Natural killer cell (primary cell): ENCODE results near the gene DNASE2. TPM values are rescaled to one million over a fixed set of nuclear protein-coding genes. Genes with fewer than 3 reads are reported as not detected.
A peak's percentile ranks its signal among the peaks of the same experiment; 100 is the strongest.

Experiments used
- ATAC-seq, 3 donors: fragments of 150-1000 bp in 2 of 3; fragments of 200-7000 bp in 1 of 3; cut with Tn5 transposase; 1 replicate in 1 of 3; 2 replicates in 2 of 3; pipeline ENCODE4 v1.10.0; 2021; ENCODE audit warnings: mild to moderate bottlenecking in 2 of 3, moderate library complexity in 2 of 3
- DNase-seq, 2 donors: peaks; one replicate each; pipeline versions ENCODE4 v3.0.0 to v3.0.0-alpha.2; 2013 to 2021; ENCODE audit warnings: mixed read lengths in 1 of 2
- H3K27ac ChIP-seq: one replicate; pipeline ENCODE4 v1.5.1; 2013; ENCODE audit warnings: mild to moderate bottlenecking, low read length
- H3K27me3 ChIP-seq: one replicate; pipeline ENCODE4 v1.6.1; 2013; ENCODE audit warnings: low read length; ENCODE audit not compliant: control insufficient read depth, insufficient read depth
- H3K36me3 ChIP-seq: one replicate; pipeline ENCODE4 v1.6.1; 2013; ENCODE audit warnings: low read length; ENCODE audit not compliant: control insufficient read depth, insufficient read depth
- H3K4me1 ChIP-seq: one replicate; pipeline ENCODE4 v1.6.1; 2013; ENCODE audit warnings: low read length; ENCODE audit not compliant: control insufficient read depth, insufficient read depth
- H3K4me3 ChIP-seq: one replicate; pipeline ENCODE4 v1.5.1; 2013; ENCODE audit warnings: low read length
- H3K9me3 ChIP-seq: one replicate; pipeline ENCODE4 v1.6.1; 2013; ENCODE audit warnings: low read length; ENCODE audit not compliant: control insufficient read depth, insufficient read depth
- H3K27ac Mint-ChIP-seq, 2 donors: one replicate each; pipeline ENCODE4 v1.8.0; 2022; ENCODE audit warnings: mild to moderate bottlenecking in 2 of 2, mixed read lengths in 2 of 2, moderate library complexity in 1 of 2
- H3K27me3 Mint-ChIP-seq, 2 donors: one replicate each; pipeline ENCODE4 v1.8.0; 2022; ENCODE audit warnings: low read depth in 2 of 2, mixed read lengths in 2 of 2
- H3K36me3 Mint-ChIP-seq: one replicate; pipeline ENCODE4 v1.8.0; 2022; ENCODE audit warnings: mixed read lengths
- H3K4me1 Mint-ChIP-seq, 2 donors: one replicate each; pipeline ENCODE4 v1.8.0; 2022; ENCODE audit warnings: mixed read lengths in 2 of 2
- H3K4me3 Mint-ChIP-seq: one replicate; pipeline ENCODE4 v1.8.0; 2022; ENCODE audit warnings: mild to moderate bottlenecking, moderate library complexity, mixed read lengths
- H3K9me3 Mint-ChIP-seq, 2 donors: one replicate each; pipeline ENCODE4 v1.8.0; 2022; ENCODE audit warnings: mixed read lengths in 2 of 2
- CTCF ChIP-seq: fragments of 200-600 bp; IDR thresholded peaks from one replicate; pipeline ENCODE4 v1.8.0; 2022; ENCODE audit warnings: antibody characterized with exemption
- WGBS: methylation state at CpG from one replicate; pipeline ENCODE4 v1.1.7; 2013; ENCODE audit warnings: missing lambda C conversion rate; ENCODE audit not compliant: insufficient coverage; 5-methylcytosine and 5-hydroxymethylcytosine counted together
- intact Hi-C: fragments of 100-400 bp; cut with micrococcal nuclease; formaldehyde crosslinking; loops from one replicate; pipeline ENCODE4 v1.14.2; 2022
- total RNA-seq, 4 donors: library from RNA; stranded (reverse); fragments of 120-200 nt in 1 of 4; gene quantifications; one replicate each; pipeline versions ENCODE4 v1.2.3 to v1.2.4, GENCODE V29; 2013 to 2022

DNASE2 gene
- 10 to 100 TPM; 28.3 to 31.7 (median 31.2) TPM for total RNA-seq
- 23.7 TPM for total RNA-seq (2013)

- no peak for TF ChIP-seq CTCF
- DNase-seq (peak; percentile 69 to 93), ATAC-seq (peak; percentile 77 to 80 (median 80))
- no peaks in the 10 kb centered on the region for H3K27me3 Mint-ChIP-seq
- H3K36me3 Mint-ChIP-seq = no peaks in the 10 kb centered on the region
- H3K36me3 ChIP-seq = peaks cover 13% of the 10 kb centered on the region
- peak within 1 kb of the TSS; percentile 84 for H3K4me3 ChIP-seq
- peak within 1 kb of the TSS; percentile 65 to 81 for H3K27ac Mint-ChIP-seq
- intact Hi-C loops = no loop called here
- H3K27ac ChIP-seq = peak within 1 kb of the TSS; percentile 79
- peaks cover 23 to 35% of the 10 kb centered on the region in 2 donors for H3K4me1 Mint-ChIP-seq
- no peaks in the 10 kb centered on the region for H3K27me3 ChIP-seq
- H3K9me3 ChIP-seq = peaks cover 11% of the 10 kb centered on the region
- peak within 1 kb of the TSS; percentile 89 for H3K4me3 Mint-ChIP-seq
- WGBS = under 1% methylated on average over 38 of the region's 38 CpGs
- no peaks in the 10 kb centered on the region for H3K9me3 Mint-ChIP-seq
- peaks cover 49% of the 10 kb centered on the region for H3K4me1 ChIP-seq
Measured at GRCh38 chr19:12881172-12881808, at the start of gene DNASE2. Gene DNASE2 (minus strand): TSS chr19:12881449. CDS start chr19:12881375, 74 bp downstream.

GRCh38 chr19:12930002-12930645, 48.9 kb upstream of the DNASE2 start:
- Mint-ChIP-seq H3K9me3 (no peaks in the 10 kb centered on the region), H3K4me3 (no peak overlapping the region), H3K27ac (no peak overlapping the region), H3K36me3 (no peaks in the 10 kb centered on the region), H3K4me1 (peaks cover 21 to 23% of the 10 kb centered on the region in 2 donors), H3K27me3 (no peaks in the 10 kb centered on the region)
- H3K4me3 ChIP-seq = no peak overlapping the region
- H3K36me3 ChIP-seq = peaks cover 33% of the 10 kb centered on the region
- WGBS = 91% methylated on average over 18 of the region's 19 CpGs
- ATAC-seq (no peak), DNase-seq (no peak)
- H3K9me3 ChIP-seq = no peaks in the 10 kb centered on the region
- H3K27me3 ChIP-seq = no peaks in the 10 kb centered on the region
- no peak for TF ChIP-seq CTCF
- no peak overlapping the region for H3K27ac ChIP-seq
- intact Hi-C loops = no loop called here
- peaks cover 22% of the 10 kb centered on the region for H3K4me1 ChIP-seq

- Mint-ChIP-seq H3K36me3 (peaks cover 7% of the 10 kb centered on the region), H3K9me3 (no peaks in the 10 kb centered on the region), H3K27ac (no peak overlapping the region), H3K4me1 (peaks cover 0 to 5% of the 10 kb centered on the region in 2 donors), H3K27me3 (no peaks in the 10 kb centered on the region), H3K4me3 (no peak overlapping the region)
- intact Hi-C loops = no loop called here
- Histone ChIP-seq H3K4me1 (peaks cover under 1% of the 10 kb centered on the region), H3K9me3 (no peaks in the 10 kb centered on the region), H3K36me3 (peaks cover 52% of the 10 kb centered on the region), H3K4me3 (no peak overlapping the region), H3K27ac (no peak overlapping the region), H3K27me3 (no peaks in the 10 kb centered on the region)
- DNase-seq (no peak), ATAC-seq (no peak)
- TF ChIP-seq CTCF = no peak
- WGBS = 99% methylated on average over 29 of the region's 29 CpGs
Measured at GRCh38 chr19:12924621-12925310, 43.5 kb upstream of the DNASE2 start.
